ENCODE data around the gene TNIP1.

- TF ChIP-seq CTCF (IDR thresholded peaks at IDR 0.05) (peak; percentile 66 to 93 (median 90)), POLR2A (IDR thresholded peaks at IDR 0.05) (peak in 1 of 2 donors; percentile 10)
Measured at GRCh38 chr5:151051066-151051930, 29.5 kb downstream of the TNIP1 start.
